ENCODE measurements around the gene PARP3. TPM values are rescaled to one million over a fixed set of nuclear protein-coding genes. Genes with fewer than 3 reads are reported as not detected.

The PARP3 gene
- polyA plus RNA-seq, 2 of the 4 experiments (the other 2 are of a cell fraction) = 7.6 to 11.0 TPM

GRCh38 chr3:51961011-51961410 lies 18.8 kb downstream of the PARP3 start:
- CTCF ChIA-PET = interaction anchor here (1.4 to 5.4 kb wide), 3 partner anchors 13 to 22 kb away, joined by 6 to 36 read pairs (median 21); partner anchors contain the start of genes ABHD14A, ABHD14B, ACY1 and PARP3
- Histone ChIP-seq H3K4me3 (no peak overlapping the region), H3K9me3 (no peaks in the 10 kb centered on the region), H3K4me1 (no peaks in the 10 kb centered on the region), H3K27ac (no peak overlapping the region), H3K4me2 (no peak overlapping the region)
- WGBS (ENCODE audit: missing lambda C conversion rate) = 86% methylated on average over 7 of the region's 18 CpGs
- ATAC-seq = no peak
- no peak for FAIRE-seq
- TF ChIP-seq RARB (CRISPR knock-in tag; IDR thresholded peaks at IDR 0.05) = no peak
- no peak for TF ChIP-seq TP53 (CRISPR knock-in tag; IDR thresholded peaks at IDR 0.05)
- TF ChIP-seq MAX (IDR thresholded peaks at IDR 0.05) = no peak
- no peak for DNase-seq (ENCODE audit: low read depth in 1 of 2, low spot score in 1 of 2)
- POLR2A ChIA-PET = no interaction called here

GRCh38 chr3:51961602-51962569 lies 19.7 kb downstream of the PARP3 start:
- Histone ChIP-seq H3K27ac (no peak overlapping the region), H3K4me3 (no peak overlapping the region), H3K4me2 (no peak overlapping the region), H3K4me1 (peaks cover 4% of the 10 kb centered on the region; the same call in 2 of the 3 replicates), H3K9me3 (no peaks in the 10 kb centered on the region)
- TF ChIP-seq NPAS2 (CRISPR knock-in tag; IDR thresholded peaks at IDR 0.05; ENCODE audit: borderline replicate concordance) (no peak), CBX2 (IDR thresholded peaks at IDR 0.05; ENCODE audit: borderline replicate concordance, low read depth) (no peak), PHF8 (IDR thresholded peaks at IDR 0.05; ENCODE audit: borderline replicate concordance, low read depth) (no peak), E2F6 (IDR thresholded peaks at IDR 0.05; ENCODE audit: borderline replicate concordance, low read depth) (no peak), EP300 (IDR thresholded peaks at IDR 0.05) (no peak), ELK1 (IDR thresholded peaks at IDR 0.05; ENCODE audit: low read depth, low read length) (no peak)
- 74% methylated on average over 6 of the region's 9 CpGs for WGBS (ENCODE audit: missing lambda C conversion rate)
- POLR2A ChIA-PET = interaction anchor here (1.3 kb wide), 1 partner anchor 12 kb away, joined by 3 read pairs; the partner anchor contains the start of gene ABHD14B
- FAIRE-seq (no peak), ATAC-seq (no peak), DNase-seq (ENCODE audit: low read depth in 1 of 2, low spot score in 1 of 2) (no peak)
- CTCF ChIA-PET = interaction anchor here (0.7 to 5.4 kb wide), 4 partner anchors 12 to 161 kb away, joined by 3 to 36 read pairs (median 14); partner anchors contain the start of genes ABHD14A, ABHD14B, ACY1 and PARP3

- ChIA-PET POLR2A (interaction anchor here (1.3 kb wide), 1 partner anchor 11 kb away, joined by 3 read pairs; the partner anchor contains the start of gene ABHD14B), CTCF (interaction anchor here (0.6 to 5.4 kb wide), 5 partner anchors 11 to 160 kb away, joined by 3 to 36 read pairs (median 3); partner anchors contain the start of genes ABHD14A, ABHD14B, ACY1 and PARP3)
- peaks cover 4% of the 10 kb centered on the region; the same call in 2 of the 3 replicates for H3K4me1 ChIP-seq
- DNase-seq (ENCODE audit: low read depth in 1 of 2, low spot score in 1 of 2) (no peak), FAIRE-seq (no peak), ATAC-seq (no peak)
- TF ChIP-seq CHD2 (IDR thresholded peaks at IDR 0.05; ENCODE audit: low read length, partially characterized antibody) (no peak), FOSL2 (IDR thresholded peaks at IDR 0.05) (no peak), FOSL2 (CRISPR knock-in tag; IDR thresholded peaks at IDR 0.05) (no peak), FOXS1 (CRISPR knock-in tag; IDR thresholded peaks at IDR 0.05) (no peak), NR3C1 (IDR thresholded peaks at IDR 0.05) (no peak)
- no peak overlapping the region for H3K4me3 ChIP-seq
- no peak overlapping the region for H3K4me2 ChIP-seq
- no peak overlapping the region for H3K27ac ChIP-seq
- WGBS (ENCODE audit: missing lambda C conversion rate) = 93% methylated on average over 5 of the region's 6 CpGs
- no peaks in the 10 kb centered on the region for H3K9me3 ChIP-seq
Measured at GRCh38 chr3:51962854-51963530, 20.8 kb downstream of the PARP3 start.

Measured in A549 (cell line).